NCI-H345 treated with DMSO at 0.1 percent for 48 hours (cell line): ENCODE data around the gene FES.

ENCODE experiments used
- DNase-seq: peaks from one replicate; lab custom pipeline; 2025; ENCODE audit not compliant: unreplicated experiment; lab: John Stamatoyannopoulos, UW

FES gene

DNA sequence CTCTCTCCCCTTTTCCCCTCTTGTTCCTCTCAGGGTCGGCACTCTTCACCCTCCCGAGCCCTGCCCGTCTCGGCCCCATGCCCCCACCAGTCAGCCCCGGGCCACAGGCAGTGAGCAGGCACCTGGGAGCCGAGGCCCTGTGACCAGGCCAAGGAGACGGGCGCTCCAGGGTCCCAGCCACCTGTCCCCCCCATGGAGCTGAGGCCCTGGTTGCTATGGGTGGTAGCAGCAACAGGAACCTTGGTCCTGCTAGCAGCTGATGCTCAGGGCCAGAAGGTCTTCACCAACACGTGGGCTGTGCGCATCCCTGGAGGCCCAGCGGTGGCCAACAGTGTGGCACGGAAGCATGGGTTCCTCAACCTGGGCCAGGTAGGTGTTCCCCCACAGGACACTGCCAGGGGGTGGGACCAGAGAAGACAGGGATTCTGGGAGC is 8.7 kb upstream of the FES start:
- no peak for DNase-seq

DNA sequence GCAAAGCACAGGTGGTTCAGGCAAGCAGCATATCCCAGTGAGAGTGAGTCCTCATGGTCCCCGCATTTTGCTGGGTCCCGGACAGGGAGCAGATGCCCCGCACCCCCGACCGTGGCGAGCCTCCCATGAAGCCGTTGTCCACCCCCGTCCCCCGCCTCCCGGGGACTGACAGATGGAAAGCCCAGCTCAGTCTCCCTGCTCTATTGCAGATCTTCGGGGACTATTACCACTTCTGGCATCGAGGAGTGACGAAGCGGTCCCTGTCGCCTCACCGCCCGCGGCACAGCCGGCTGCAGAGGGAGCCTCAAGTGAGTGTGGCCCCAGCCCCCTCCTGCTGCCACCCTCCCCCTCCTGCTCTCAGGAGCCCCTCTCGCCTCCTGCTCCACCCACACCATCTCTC is 8.3 kb upstream of the FES start:
- no peak for DNase-seq

DNA sequence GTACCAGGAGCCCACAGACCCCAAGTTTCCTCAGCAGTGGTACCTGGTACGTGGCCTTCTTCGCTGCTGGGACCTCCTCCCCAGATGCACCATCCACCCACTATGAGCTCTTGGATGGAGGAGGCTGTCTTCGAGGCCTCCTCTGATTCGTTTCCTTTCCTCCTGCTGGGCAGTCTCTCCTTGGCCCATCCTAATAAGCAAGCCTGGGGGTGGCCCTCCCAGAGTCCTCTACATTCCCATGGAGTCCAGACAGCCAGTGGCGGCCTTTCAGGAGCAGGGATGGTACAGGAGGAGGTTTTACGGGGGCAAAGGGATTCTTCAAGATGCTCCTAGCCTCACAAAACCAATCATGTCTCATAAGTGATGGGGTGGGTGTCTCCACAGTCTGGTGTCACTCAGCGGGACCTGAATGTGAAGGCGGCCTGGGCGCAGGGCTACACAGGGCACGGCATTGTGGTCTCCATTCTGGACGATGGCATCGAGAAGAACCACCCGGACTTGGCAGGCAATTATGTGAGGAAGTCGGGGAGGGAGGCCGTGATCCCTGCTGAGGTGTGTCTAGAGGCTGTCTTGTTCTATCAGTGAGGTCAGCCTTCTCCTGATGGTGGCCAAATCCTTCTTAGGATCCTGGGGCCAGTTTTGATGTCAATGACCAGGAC is 7.7 kb upstream of the FES start:
- DNase-seq, result no peak

DNA sequence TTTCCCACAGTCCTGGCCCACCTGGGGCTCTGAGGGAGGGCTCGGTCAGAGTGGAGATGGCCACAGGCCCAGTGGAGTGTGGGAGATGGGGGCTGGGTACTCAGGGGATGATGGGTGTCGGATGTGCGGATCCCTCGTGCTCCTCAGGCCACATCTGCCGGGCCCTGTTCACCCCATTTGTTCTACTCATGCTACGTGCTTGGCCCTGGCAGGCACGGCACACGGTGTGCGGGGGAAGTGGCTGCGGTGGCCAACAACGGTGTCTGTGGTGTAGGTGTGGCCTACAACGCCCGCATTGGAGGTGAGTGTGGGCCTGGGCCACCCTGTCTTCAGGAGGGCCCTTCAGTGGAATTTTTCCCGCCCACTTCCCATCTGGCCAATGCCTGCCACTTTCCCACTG is 7.0 kb upstream of the FES start:
- no peak for DNase-seq

DNA sequence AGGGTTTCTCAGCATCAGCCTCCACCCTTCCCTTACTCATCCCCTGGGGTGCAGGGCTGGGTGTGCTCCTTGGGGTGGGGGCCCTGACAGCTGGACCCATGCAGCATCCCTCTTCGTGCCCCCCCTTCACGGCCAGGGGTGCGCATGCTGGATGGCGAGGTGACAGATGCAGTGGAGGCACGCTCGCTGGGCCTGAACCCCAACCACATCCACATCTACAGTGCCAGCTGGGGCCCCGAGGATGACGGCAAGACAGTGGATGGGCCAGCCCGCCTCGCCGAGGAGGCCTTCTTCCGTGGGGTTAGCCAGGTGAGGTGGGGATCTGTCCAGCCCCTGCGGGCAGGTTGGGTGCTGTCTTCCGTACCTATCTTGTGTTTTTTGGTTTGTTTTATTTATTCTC is 6.3 kb upstream of the FES start:
- no peak for DNase-seq

DNA sequence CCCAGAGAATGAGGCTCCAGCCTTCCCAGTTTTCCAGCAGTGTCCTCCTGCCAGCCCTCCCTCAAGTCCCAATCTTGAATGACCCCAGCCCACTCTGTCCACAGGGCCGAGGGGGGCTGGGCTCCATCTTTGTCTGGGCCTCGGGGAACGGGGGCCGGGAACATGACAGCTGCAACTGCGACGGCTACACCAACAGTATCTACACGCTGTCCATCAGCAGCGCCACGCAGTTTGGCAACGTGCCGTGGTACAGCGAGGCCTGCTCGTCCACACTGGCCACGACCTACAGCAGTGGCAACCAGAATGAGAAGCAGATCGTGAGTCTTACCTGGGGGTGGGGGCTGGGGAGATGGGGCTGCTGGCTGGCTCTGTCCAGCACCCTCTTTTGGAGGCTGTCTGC is 5.6 kb upstream of the FES start:
- no peak for DNase-seq

DNA sequence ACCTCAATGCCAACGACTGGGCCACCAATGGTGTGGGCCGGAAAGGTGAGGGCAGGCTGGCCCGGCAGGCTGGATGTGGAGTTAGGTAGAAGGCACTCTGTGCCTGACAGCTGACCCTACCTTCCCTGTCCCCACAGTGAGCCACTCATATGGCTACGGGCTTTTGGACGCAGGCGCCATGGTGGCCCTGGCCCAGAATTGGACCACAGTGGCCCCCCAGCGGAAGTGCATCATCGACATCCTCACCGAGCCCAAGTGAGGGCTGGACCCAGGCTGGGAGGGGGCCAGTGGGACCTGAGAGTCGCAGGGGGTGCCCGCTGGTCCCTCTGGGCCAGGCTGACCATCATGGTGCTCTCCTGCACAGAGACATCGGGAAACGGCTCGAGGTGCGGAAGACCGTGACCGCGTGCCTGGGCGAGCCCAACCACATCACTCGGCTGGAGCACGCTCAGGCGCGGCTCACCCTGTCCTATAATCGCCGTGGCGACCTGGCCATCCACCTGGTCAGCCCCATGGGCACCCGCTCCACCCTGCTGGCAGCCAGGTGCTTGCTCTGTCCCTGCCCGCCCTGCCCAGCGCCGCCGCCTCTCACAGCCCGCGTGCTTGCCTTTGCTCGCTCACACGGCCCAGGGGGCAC is 4.5 kb upstream of the FES start:
- no peak for DNase-seq

- no peak for DNase-seq
Measured at GRCh38 chr15:90880381-90881145, 3.7 kb upstream of the FES start.

GRCh38 chr15:90881181-90881977 is 2.9 kb upstream of the FES start:
- no peak for DNase-seq

- DNase-seq, result no peak
Measured at GRCh38 chr15:90881978-90882721, 2.2 kb upstream of the FES start.

DNA sequence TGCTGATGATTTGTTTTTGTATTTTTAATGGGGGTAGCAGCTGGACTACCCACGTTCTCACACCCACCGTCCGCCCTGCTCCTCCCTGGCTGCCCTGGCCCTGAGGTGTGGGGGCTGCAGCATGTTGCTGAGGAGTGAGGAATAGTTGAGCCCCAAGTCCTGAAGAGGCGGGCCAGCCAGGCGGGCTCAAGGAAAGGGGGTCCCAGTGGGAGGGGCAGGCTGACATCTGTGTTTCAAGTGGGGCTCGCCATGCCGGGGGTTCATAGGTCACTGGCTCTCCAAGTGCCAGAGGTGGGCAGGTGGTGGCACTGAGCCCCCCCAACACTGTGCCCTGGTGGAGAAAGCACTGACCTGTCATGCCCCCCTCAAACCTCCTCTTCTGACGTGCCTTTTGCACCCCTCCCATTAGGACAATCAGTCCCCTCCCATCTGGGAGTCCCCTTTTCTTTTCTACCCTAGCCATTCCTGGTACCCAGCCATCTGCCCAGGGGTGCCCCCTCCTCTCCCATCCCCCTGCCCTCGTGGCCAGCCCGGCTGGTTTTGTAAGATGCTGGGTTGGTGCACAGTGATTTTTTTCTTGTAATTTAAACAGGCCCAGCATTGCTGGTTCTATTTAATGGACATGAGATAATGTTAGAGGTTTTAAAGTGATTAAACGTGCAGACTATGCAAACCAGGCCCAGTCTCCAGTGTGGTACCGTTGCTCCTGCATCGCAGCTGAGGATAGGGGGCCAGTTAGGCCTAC is 1.4 kb upstream of the FES start:
- DNase-seq, result no peak

DNA sequence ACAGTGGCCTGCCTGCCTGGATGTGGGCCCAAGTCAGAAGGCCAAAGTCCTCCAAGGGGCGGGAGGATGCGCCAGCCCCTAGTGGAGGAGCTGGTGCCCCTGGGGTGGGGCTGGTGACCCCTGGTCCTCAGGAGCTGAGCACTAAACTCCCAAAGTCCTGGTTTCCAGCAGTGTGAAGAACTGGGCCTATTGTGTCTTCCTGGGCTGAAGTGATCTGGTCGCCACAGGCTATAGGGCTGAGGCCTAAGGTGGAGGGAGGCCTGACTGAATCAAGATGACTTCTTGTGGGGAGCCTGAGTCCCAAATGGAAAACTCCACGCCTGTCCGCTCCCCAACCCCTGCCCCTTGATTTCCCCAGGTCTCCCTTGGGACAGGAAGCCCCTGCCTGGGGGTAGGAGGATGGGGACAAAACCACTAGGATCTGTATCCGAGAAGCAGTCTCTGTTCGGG is 753 bp upstream of the FES start:
- DNase-seq, result no peak

DNA sequence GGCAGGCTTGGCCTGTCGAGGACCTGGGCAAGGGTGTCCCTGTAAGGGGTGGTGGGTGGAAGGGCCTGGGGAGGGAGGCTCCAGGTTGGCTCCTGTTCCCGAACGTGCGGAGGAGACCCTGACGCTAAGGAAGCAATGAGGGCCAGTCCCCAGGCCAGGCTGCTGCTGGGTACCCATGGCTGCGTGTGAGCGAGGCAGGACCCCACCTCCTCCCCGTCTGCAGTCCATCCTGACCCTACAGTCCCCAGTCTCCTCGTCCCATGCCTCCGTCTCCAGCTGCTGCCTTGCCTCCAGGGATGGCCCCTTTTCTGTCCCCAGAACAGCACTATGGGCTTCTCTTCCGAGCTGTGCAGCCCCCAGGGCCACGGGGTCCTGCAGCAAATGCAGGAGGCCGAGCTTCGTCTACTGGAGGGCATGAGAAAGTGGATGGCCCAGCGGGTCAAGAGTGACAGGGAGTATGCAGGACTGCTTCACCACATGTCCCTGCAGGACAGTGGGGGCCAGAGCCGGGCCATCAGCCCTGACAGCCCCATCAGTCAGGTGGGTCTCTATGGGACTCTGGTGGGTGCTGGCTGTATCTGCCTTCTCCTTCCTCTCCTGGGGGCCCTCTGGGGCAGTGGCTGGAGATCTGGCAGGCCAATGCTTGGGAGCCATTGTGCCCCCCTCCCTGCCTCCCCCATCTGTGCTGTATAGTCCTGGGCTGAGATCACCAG is 571 bp downstream of the FES start:
- DNase-seq, result no peak

- no peak for DNase-seq
Measured at GRCh38 chr15:90885432-90886290, 1.4 kb downstream of the FES start.

GRCh38 chr15:90886291-90886614 is 1.9 kb downstream of the FES start:
- no peak for DNase-seq

DNA sequence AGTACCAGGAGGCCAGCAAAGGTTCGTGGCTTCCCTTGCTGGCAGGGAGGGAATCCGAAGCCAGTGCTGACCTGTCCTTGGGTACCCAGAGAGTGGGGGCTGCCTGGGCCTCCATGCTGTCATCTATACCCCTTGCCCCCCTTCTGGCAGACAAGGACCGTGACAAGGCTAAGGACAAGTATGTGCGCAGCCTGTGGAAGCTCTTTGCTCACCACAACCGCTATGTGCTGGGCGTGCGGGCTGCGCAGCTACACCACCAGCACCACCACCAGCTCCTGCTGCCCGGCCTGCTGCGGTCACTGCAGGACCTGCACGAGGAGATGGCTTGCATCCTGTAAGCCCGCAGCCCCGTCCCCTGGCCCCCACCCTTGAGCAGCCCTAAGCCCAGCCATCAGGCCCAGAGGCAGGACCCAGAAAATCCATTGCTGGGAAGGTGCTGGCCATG is 2.8 kb downstream of the FES start:
- no peak for DNase-seq

GRCh38 chr15:90889313-90889730 is 5.0 kb downstream of the FES start:
- DNase-seq, result no peak

- no peak for DNase-seq
Measured at GRCh38 chr15:90889736-90890456, 5.6 kb downstream of the FES start.
